Fibroblast of the aortic adventitia (primary cell): ENCODE data around the gene CDH23. TPM values are rescaled to one million over a fixed set of nuclear protein-coding genes. Genes with fewer than 3 reads are reported as not detected.

Experiments used
- DNase-seq: peaks from one replicate; pipeline ENCODE4 v3.0.0-alpha.2; 2010; ENCODE audit warnings: low read depth
- H3K4me3 ChIP-seq: 2 replicates; pipeline ENCODE4 v1.5.1; 2011; ENCODE audit warnings: low read depth, mild to moderate bottlenecking, control low read depth, low read length, moderate library complexity
- total RNA-seq: library from RNA; depleted of rRNA; stranded (reverse); fragments of >200 nt; gene quantifications from 2 replicates; pipeline ENCODE4 v1.2.3, GENCODE V29; 2012; ENCODE audit warnings: low replicate concordance
- TF ChIP-seq, protein P1 (sequence below): IDR thresholded peaks from 2 replicates; pipeline ENCODE4 v1.5.1; 2011; ENCODE audit warnings: mild to moderate bottlenecking, low read length, control low read depth, inconsistent platforms; ENCODE audit not compliant: insufficient read depth

CDH23 gene
- total RNA-seq, 1 donor, result 0.27 TPM

GRCh38 chr10:71600849-71601248 lies 204.1 kb downstream of the CDH23 start:
- TF ChIP-seq, protein P1, sequence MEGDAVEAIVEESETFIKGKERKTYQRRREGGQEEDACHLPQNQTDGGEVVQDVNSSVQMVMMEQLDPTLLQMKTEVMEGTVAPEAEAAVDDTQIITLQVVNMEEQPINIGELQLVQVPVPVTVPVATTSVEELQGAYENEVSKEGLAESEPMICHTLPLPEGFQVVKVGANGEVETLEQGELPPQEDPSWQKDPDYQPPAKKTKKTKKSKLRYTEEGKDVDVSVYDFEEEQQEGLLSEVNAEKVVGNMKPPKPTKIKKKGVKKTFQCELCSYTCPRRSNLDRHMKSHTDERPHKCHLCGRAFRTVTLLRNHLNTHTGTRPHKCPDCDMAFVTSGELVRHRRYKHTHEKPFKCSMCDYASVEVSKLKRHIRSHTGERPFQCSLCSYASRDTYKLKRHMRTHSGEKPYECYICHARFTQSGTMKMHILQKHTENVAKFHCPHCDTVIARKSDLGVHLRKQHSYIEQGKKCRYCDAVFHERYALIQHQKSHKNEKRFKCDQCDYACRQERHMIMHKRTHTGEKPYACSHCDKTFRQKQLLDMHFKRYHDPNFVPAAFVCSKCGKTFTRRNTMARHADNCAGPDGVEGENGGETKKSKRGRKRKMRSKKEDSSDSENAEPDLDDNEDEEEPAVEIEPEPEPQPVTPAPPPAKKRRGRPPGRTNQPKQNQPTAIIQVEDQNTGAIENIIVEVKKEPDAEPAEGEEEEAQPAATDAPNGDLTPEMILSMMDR, result no peak
- H3K4me3 ChIP-seq, result no peak overlapping the region
- peak; percentile 91 for DNase-seq

GRCh38 chr10:71601273-71601672 lies 204.6 kb downstream of the CDH23 start:
- no peak for DNase-seq
- TF ChIP-seq, protein P1, result no peak
- no peak overlapping the region for H3K4me3 ChIP-seq

DNA sequence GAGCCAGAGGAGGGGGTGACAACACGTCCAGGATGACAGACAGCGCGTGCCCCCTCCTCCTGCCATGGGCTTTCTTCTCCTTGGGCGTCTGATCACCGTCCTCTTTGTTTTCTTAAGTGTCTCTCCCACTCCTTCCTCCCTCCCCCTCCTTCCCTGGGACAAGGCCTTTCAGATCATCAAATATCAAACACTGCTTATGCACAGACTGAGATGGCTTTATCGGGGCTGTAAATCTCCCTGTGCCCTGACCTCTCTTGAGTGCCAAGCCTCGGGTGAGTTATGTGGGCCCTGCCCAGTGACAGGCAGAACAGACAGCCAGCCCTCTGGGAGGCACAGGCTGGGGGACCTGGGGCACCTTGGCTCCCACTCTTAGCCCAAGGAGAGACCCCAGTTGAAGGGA lies 206.4 kb downstream of the CDH23 start:
- no peak overlapping the region for H3K4me3 ChIP-seq
- TF ChIP-seq, protein P1, result no peak

DNA sequence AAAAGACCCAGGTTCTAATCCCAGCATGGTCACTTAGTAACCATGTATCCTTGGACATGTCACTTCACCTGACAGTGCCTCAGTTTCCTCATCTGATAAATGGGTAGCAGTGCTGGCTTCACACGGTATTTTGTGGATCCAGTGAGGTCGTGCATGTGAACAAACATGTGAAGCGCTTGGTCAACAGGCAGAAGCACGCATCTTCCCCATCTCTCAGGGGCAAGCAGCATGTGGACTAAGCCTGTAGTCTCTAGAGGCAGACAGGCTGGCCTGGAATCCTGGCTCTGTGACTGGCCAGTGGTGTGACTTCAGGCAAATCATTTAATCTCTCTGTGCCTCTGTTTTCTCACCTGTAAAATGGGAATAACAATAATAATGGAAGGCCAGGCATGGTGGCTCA lies 207.0 kb downstream of the CDH23 start:
- H3K4me3 ChIP-seq, result no peak overlapping the region
- DNase-seq, result no peak
- TF ChIP-seq, protein P1, result no peak

More for the DNA sequence above, 206.4 kb downstream of the CDH23 start:
- DNase-seq, result no peak

DNA sequence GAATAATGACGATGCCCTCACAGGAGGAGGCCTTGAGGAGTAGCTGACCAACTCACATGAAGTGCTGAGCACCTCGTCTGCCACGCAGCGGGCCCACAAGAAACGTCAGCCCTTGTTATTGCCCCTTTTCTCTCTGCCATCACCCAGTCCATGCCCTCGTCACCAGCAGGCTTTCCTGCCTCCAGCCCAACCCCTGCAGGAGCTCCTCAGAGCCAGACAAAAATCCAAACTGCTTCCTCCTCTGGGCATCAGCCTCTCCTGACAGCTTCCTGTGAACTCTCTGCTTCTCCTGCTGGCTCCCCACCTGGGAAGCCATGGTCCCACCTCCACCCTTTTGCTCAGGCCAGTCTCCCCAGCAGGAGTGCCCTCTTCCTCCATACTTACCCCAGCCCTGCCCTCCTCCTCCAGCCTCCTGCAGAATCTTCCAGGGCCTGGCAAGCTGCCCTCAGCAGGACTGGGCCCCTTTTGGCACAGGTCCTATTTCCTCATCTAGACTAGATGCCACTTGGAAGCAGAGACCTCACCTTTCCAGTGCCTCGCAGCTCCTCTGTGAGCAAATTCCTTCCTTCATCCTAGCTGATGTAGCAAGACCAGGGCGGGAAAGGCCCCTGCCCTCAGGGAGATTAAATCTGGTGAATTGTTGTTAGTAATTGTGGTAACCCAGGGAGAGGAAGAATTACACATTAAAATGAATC lies 207.8 kb downstream of the CDH23 start:
- TF ChIP-seq, protein P1, result no peak
- no peak overlapping the region for H3K4me3 ChIP-seq
- DNase-seq, result no peak

GRCh38 chr10:71605263-71605962 lies 208.7 kb downstream of the CDH23 start:
- no peak overlapping the region for H3K4me3 ChIP-seq
- no peak for DNase-seq
- TF ChIP-seq, protein P1, result no peak
